ENCODE data around the gene TMEM108. TPM values are rescaled to one million over a fixed set of nuclear protein-coding genes. Genes with fewer than 3 reads are reported as not detected.

The TMEM108 gene
- total and polyA plus RNA-seq, 2 of the 4 experiments (the other 2 are of a cell fraction): 0.18 to 2.2 TPM

GRCh38 chr3:133138017-133138416 lies 99.8 kb downstream of the TMEM108 start:
- no peak overlapping the region for H4K5ac ChIP-seq (ENCODE audit: low read depth, low read length)
- H2BK20ac ChIP-seq (ENCODE audit: low read depth, low read length): no peak overlapping the region
- no CpG with 5 or more reads among the region's 1 CpG for WGBS, 2 experiments (ENCODE audit: extremely low coverage in 2 of 2, insufficient read length in 1 of 2)
- H2AK9ac ChIP-seq (replicated peaks; ENCODE audit: low read depth, low read length, poor library complexity): no peak overlapping the region
- H4K8ac ChIP-seq (ENCODE audit: low read depth in 2 of 2, low read length in 2 of 2): no peak overlapping the region
- H3K56ac ChIP-seq (ENCODE audit: extremely low read depth, insufficient read depth, low read length): no peak overlapping the region
- H2AFZ ChIP-seq (replicated peaks; ENCODE audit: low read length, poor library complexity): no peak overlapping the region
- H3K27me3 ChIP-seq (ENCODE audit: control insufficient read depth, insufficient read depth, low read length): no peaks in the 10 kb centered on the region
- no peak overlapping the region for H3K4me3 ChIP-seq (ENCODE audit: insufficient read depth, low read depth, low read length)
- H3K27ac ChIP-seq (ENCODE audit: insufficient read depth, low read length): no peak overlapping the region
- POLR2A ChIA-PET (ENCODE audit: unreplicated experiment): no interaction called here
- no peak overlapping the region for H2BK5ac ChIP-seq (ENCODE audit: low read depth, low read length, poor library complexity, severe bottlenecking)
- H2BK15ac ChIP-seq (ENCODE audit: low read depth, low read length): no peak overlapping the region
- TF ChIP-seq MAFK (IDR thresholded peaks at IDR 0.05; ENCODE audit: low read depth, low read length) (no peak), FOS (IDR thresholded peaks at IDR 0.05; ENCODE audit: low read depth, low read length) (no peak), NFE2L2 (IDR thresholded peaks at IDR 0.05; ENCODE audit: low read depth, low read length) (no peak), MAZ (IDR thresholded peaks at IDR 0.05; ENCODE audit: borderline replicate concordance, low read depth, low read length) (no peak), RAD21 (IDR thresholded peaks at IDR 0.05; ENCODE audit: low read length) (no peak), RCOR1 (IDR thresholded peaks at IDR 0.05; ENCODE audit: insufficient replicate concordance, low read length) (no peak), SMC3 (IDR thresholded peaks at IDR 0.05; ENCODE audit: low read depth, low read length) (no peak)
- no peaks in the 10 kb centered on the region for H3K9me1 ChIP-seq (ENCODE audit: insufficient read depth, low read length)
- dilution Hi-C loops (cut with HindIII; ENCODE audit: low sequenced_read_pairs, unreplicated experiment) (no loop called here), in situ Hi-C loops (cut with MboI; ENCODE audit: low sequenced_read_pairs) (no loop called here), intact Hi-C loops (cut with micrococcal nuclease) (no loop called here)
- BruUV-seq (replicated peaks): no TSS peak
- no peak overlapping the region for H3K14ac ChIP-seq (replicated peaks; ENCODE audit: low read depth, low read length)
- ATAC-seq (ENCODE audit: low read depth): no peak
- CTCF ChIA-PET: interaction anchor here (0.6 kb wide), 1 partner anchor 636 kb away, joined by 6 read pairs; no protein-coding TSS in a partner anchor
- no peak overlapping the region for H3K4ac ChIP-seq (ENCODE audit: low read depth, low read length)
- no peak overlapping the region for H4K91ac ChIP-seq (ENCODE audit: insufficient read depth, low read depth, low read length)
- H3K9ac ChIP-seq (ENCODE audit: low read depth, low read length): no peak overlapping the region
- no peak overlapping the region for H2AK5ac ChIP-seq (ENCODE audit: low read depth, low read length)
- no peaks in the 10 kb centered on the region for H3K79me1 ChIP-seq (ENCODE audit: low read depth in 1 of 2, low read length in 2 of 2)
- no peak overlapping the region for H3K23ac ChIP-seq (ENCODE audit: low read depth, low read length)
- no peak for DNase-seq
- H3K9me3 ChIP-seq (ENCODE audit: control insufficient read depth, insufficient read depth, low read length): no peaks in the 10 kb centered on the region
- no peaks in the 10 kb centered on the region for H3K4me1 ChIP-seq (ENCODE audit: control insufficient read depth, insufficient read depth, low read length)
- H3K4me2 ChIP-seq (ENCODE audit: low read depth, low read length): no peak overlapping the region
- H3K36me3 ChIP-seq (ENCODE audit: control insufficient read depth, insufficient read depth, low read length): no peaks in the 10 kb centered on the region
- H2BK120ac ChIP-seq (ENCODE audit: low read depth, low read length): no peak overlapping the region
- no peaks in the 10 kb centered on the region for H4K20me1 ChIP-seq (ENCODE audit: insufficient read depth, low read length)
- no peak overlapping the region for H3K18ac ChIP-seq (ENCODE audit: low read depth, low read length)
